PC-9 (cell line): ENCODE results near the gene LRMDA.

Experiments used
- EZH2 ChIP-seq: fragments of 200-600 bp; sonication (generic); IDR thresholded peaks from 2 replicates; pipeline ENCODE4 v1.8.0; 2017; ENCODE audit warnings: antibody characterized with exemption, low read depth
- TF ChIP-seq, protein P1 (sequence below): fragments of 200-600 bp; sonication (generic); conservative IDR thresholded peaks from 2 replicates; pipeline ENCODE4 v1.6.1; 2017; ENCODE audit warnings: mixed run types, antibody characterized with exemption, mild to moderate bottlenecking, moderate library complexity

DNA sequence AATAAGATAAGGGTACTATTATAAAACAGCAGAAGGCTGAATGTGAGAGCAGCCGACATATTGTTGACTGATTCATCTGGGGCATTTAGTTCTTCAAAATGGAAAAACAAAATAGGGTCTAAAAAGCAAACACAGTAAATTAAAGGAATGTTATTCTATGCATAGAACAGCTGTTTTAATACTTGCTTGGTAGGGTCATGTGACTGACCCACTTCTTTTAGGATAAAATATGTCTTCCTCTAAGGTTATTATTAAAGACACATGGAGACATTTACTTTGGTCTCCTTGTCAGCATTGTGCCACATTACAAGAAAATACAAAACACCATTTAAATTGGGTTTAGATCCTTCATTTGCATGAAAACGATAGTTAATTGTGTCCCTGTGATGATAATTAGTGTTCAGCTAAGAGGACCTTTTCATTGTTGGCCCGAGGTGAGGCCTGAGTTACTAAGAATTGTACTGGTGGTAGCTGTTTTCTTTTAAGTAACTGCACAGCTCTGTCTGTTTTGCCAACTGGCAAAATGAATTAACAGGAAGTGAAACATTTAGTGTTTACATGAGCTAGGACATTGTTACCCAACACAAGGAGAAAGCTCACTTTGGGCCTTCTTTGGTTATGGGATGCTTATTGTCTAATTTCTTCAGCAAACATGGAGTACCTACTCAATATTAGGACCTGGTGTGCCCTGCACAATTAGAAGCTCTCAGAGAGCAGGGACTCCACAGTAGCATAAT, 764.4 kb downstream of the LRMDA start:
- TF ChIP-seq EZH2: no peak
- TF ChIP-seq, protein P1, sequence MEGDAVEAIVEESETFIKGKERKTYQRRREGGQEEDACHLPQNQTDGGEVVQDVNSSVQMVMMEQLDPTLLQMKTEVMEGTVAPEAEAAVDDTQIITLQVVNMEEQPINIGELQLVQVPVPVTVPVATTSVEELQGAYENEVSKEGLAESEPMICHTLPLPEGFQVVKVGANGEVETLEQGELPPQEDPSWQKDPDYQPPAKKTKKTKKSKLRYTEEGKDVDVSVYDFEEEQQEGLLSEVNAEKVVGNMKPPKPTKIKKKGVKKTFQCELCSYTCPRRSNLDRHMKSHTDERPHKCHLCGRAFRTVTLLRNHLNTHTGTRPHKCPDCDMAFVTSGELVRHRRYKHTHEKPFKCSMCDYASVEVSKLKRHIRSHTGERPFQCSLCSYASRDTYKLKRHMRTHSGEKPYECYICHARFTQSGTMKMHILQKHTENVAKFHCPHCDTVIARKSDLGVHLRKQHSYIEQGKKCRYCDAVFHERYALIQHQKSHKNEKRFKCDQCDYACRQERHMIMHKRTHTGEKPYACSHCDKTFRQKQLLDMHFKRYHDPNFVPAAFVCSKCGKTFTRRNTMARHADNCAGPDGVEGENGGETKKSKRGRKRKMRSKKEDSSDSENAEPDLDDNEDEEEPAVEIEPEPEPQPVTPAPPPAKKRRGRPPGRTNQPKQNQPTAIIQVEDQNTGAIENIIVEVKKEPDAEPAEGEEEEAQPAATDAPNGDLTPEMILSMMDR: no peak
